SKM-1 treated with dmso at 0.1 percent for 144 hours (cell line): Measurements from ENCODE around the gene VPS45.
"Not testable (repeated sequence)": the region's sequence is repeated elsewhere in the genome, so short reads cannot be mapped to it uniquely, and the experiment has no call there.

Experiments used
- DNase-seq: peaks from one replicate; lab custom pipeline; 2025; ENCODE audit not compliant: unreplicated experiment; lab: John Stamatoyannopoulos, UW

Gene VPS45

DNA sequence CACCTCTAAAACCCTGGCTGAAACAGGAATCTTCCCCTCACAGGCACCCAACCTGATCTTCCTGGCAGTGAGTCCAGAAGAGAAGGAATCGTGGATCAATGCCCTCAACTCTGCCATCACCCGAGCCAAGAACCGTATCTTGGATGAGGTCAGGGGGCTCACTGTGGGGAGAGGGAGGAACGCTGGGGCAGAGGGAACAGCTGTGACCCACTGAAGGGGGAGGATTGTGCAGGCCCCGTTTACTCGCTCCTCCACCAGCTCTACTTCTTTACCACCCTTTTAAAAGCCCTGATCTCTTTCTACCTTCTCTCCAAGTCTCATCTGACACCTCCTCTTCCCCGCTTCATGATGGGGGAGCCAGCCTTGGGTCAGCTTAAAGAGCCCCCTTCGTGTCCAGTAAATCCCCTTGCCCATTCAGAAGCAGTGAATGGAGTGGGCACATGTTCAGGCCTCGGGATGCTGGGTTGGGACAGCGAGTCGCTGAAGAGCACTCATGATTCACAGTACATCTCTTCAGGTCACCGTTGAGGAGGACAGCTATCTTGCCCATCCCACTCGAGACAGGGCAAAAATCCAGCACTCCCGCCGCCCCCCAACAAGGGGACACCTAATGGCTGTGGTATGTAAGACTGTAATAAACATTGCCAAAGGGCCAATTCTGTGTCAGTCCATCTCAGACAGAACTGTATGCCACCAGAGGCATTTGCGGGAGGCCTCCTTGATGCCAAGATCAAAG, 89.5 kb downstream of the VPS45 start:
- DNase-seq, result no peak

DNA sequence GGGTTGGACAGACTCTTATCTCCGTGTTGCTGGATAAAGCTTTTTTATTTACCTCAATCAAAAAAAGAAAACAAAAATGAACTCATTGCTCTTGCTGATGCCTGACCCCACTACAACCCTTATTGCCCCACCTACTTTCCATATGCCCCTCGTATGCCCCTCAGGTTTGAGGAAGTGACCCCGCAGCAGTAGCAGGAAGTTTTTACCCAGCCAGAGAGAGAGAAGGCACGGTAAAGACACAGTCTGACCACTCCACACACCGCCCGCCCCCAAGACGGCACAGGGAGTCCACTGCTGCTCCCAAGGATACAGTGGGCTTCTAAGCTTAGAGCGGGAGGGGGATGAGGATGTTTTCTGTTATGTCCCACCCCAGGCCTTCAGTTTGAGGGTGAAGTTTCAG, 92.0 kb downstream of the VPS45 start:
- DNase-seq, result peak; percentile 87

DNA sequence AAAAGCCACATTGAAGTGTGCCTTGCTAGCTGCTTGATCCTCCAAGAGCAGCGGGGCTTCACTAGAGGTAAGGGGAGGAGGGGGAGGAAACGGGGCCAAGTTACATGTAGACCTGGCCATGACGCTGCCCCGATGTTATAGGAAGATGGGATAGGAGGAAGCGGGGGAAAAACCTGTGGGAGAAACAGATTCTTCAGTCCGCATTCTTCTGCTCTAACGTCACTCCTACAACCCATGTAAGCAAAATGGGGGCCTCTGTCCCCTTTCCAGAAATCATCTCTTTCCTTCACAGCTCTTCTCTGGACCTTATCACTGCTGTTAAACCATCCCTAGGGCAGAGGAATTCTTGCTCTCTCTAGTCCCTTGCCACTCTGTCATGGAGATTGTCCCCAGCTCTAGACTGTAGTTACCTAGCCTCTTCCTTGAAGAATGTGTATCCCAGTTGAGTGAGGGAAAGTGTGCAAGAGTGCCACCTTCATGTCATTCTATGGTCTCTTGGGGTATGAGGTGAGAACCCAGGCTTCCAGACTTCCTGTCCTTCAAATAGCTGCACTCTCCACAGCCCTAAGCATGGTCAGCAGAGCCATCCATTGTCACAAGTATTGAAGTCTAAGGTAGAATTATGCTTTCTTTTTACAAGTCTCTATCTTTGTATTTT, 93.5 kb downstream of the VPS45 start:
- DNase-seq, result no peak

DNA sequence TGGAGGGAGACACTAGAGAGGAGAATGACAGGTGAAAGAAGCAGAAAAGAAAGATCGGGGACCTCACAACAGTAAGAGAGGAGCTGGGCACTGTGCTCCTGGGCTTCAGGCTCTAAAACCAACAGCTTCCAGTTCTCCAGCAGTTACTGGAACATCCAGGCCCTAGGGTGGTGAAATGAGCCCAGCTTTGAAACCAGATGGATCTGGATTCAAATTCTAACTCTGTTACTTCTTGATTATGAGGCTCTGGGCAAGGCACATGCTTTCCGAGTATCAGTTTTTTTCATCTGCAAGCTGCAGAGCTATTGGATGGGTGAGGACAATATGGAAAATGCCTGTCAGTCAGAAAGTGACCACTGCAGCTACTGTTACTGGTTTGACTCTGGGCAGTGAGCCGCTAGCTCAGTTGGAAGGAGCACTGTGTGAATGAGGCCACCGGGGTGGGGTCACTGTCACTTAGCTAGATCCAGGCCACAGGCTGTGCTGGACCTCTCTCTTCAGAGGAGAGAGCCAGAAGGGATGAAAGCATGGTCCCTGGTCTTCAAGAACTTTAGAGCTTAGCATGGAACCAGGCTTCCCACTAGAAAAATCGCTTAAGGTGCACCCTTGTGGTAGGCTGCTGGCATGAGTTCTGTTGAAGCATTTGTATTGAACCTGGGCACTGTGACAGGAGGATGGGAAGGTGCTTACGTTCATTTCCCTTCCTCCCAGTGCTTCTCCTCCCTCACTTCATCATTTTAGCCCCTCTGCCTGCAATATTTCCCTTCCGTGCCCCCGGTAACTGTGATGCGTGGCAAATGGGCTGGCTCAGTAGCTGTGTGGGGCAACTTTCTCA, 94.4 kb downstream of the VPS45 start:
- no peak for DNase-seq

DNA sequence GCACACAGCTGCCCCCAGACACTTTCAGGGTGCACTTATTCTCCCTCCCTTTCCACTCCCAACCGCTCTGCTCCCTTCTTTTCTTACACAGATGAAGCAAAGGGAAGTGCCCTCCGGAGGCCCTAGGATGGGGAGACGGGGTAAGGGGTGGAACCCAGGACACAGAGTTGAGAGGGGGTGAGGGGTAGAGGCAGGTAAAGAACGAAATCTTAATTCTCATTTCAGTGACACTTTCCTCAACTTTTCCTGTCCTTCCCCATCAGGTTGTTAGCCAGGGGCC, 94.9 kb downstream of the VPS45 start:
- DNase-seq, result no peak

DNA sequence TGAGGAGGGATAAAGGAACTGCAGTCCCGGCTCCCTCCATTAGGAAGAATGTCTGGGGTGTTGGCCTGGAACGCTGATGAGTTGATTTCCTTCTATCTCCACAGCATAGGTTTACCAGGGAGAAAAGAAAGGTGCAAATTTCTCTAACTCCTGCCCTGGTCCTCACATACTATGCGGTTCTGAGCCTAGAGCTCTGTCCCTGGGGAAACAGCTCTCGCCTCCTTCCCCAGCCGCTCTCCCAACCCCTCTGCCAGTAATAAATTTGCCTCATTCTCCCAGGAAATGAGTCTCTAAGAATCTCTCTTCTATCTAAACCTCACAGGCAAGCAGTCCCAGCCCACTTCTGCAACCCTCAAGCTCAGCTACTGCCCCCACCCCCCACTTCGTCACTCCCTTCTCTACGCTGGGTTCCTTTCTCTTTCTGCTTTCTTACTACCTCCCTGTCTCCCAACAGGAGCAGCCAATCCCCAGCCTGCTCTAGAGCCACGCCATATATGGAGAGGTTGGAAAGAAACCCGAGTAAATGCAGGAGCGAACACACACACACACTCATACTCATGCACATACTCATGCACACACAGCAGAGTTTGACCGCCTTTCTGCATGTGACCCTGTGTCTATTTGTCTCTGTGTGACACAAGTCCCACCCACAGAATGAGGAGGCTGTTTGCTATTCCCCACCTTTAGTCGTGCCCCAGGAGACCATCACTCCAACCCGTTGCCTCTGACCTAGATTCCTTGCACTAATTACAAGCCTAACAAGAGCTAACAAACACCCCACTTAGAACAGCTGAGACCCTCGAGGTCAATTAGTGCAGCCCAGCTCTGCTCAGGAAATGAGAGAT, 95.5 kb downstream of the VPS45 start:
- peak; percentile 87 for DNase-seq

DNA sequence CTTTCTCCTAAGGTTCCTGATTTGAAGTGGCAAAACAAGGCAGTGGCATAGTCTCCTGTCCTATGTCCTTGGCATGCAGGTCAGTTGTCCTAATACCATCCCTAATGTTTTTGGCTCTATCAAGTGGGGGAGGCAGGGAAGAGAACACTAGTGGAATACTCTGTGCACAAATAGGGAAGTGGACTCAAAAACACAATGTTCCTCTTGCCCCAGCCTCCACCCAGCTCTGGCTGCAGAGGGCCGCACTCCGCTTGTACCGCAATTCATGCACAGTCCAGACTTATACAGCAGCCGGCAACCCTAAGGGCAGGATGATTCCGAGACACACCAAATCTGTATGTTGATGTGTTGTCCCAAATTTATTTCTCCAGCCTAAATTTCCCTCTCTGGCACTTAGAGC, 96.6 kb downstream of the VPS45 start:
- DNase-seq, result no peak

DNA sequence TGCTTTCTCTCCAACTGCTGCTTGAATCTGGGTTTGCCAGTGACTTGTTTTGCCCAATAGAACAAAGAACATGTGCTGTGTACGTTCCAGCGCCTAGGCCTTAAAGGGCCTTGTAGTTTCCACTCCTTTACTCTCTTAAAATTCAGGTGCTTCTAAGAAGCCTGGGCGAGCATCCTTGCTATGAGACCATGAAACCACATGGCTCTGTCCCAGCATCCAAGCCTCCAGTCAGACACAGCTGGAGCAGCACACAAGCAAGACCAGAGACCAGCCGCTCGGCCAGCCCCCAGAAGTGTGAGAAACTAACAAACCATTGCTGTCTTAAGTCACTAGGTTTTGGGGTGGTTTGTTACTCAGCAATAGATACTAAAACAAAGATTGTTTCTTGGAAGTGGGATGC, 97.2 kb downstream of the VPS45 start:
- DNase-seq, result no peak

DNA sequence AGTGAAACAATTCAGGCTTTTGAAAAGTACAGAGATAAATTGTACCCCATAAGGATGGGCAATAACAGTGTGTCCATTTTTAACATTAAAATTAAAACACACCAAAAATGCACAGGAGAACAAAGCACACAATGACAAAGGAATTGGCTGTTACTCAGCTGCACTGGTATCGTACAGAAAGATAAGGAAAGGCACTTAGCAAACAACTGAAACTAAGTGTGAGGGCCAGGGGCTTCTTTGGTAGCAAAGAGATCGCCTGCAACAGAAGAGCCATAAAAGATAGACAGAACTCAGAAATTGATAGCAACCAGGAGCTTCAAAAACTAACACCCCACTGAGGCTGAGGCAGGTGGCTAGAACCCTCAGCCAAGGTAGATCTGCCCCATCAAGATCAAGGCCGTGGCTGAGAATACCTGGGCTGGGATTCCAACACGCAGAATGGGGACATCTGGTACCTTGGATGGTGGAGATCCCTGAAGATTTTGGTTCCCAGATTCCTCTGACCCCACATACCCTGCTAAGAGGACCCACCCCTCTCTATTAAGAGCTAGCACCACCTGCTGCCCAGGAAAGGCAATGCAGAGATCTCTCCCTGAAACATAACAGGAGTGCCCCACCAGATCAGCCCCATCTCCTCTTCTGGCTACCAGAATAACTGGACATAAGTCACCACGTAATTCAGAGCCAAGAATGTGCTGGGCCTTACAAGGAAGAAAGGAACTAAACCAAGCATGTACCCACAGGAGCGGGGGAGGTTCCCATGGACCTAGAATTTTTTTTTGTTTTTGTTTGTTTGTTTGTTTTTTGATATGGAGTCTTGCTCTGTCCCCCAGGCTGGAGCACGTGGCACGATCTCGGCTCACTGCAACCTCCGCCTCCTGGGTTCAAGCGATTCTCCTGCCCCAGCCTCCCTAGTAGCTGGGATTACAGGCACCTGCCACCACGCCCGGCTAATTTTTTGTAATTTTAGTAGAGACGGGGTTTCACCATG, 98.3 kb downstream of the VPS45 start:
- peak; percentile 50 for DNase-seq

DNA sequence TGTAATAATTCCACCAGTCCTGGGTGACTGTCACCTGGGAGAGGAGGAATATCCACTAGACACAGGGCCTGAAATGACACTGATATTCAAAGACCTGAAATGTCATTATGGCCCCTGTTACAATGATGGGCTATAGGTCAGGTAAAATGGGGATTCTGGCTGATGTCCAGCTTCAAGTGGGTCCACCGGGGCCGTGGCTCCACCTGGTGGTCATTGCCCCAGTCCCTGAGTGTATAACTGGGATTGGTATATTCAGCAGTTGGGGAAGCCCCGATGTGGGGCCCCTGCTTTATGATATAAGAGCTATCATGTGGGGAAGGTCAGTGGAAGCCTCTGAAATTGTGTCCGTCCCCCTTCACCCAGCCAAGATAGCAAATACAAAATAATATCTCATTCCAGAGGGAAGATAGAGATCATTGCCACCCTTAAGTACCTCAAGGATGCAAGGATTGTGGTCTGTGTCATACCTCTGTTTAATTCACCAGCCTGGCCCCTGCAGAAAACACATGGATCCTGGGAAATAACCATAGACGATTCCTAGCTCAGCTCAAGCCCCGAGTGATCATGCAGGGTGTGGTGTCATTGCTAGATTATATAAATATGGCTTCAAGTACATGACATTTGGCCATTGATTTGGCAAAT, 101.5 kb downstream of the VPS45 start:
- DNase-seq, result no peak

DNA sequence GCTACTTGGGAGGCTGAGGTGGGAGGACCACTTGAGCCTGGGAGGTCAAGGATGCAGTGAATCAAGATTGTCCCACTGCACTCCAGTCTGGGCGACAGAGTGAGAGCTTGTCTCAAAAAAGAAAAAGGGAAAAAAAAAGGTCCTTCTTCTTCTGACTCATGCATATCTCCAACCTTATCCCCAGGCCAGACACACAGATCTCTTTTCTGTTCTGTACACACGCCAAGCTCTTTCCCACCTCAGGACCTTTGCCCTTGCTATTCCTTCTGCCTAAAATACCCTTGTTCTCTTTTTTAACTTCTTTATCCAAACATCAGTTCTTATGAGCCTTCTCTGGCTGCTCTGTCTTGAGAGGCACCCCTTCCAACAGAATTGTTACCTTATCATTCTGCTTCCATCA, 104.2 kb downstream of the VPS45 start:
- no peak for DNase-seq

DNA sequence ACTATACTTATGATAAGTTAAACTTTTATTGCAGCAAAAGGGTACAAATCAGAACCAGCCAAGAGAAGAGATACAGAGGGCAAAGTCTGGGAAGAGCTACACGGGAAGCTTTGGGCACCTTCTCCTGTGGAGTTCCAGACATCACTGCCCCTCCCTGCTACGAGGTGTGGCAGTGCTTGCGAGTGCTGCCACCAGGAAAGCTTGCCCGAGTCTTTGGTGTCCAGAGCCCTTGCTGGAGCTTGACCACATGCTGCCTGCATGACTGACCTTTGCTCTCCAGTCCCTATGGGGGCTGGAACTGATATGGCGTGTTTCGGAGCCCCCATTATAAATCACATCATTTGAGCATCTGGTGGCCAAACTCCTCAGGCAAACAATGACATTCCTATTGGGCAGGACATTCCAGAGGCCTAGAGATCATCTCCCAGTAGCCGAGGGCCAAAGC, 105.6 kb downstream of the VPS45 start:
- DNase-seq, result no peak

DNA sequence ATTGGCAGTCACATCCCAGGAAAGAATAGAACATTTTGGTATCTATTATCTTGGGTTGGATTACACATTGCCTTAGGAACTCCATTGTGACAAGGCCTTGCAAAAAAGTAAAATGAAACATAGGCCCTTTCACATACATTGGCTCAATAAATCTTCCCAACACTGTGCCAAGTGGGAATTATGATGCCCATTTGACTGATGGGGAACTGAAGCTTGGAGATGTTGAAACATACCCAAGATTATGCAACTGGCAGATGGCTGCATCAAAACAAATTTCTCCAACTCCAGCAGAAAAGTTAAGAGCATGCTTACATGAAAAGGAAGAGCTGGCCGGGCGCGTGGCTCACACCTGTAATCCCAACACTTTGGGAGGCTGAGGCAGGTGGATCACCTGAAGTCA, 109.0 kb downstream of the VPS45 start:
- DNase-seq, result no peak

DNA sequence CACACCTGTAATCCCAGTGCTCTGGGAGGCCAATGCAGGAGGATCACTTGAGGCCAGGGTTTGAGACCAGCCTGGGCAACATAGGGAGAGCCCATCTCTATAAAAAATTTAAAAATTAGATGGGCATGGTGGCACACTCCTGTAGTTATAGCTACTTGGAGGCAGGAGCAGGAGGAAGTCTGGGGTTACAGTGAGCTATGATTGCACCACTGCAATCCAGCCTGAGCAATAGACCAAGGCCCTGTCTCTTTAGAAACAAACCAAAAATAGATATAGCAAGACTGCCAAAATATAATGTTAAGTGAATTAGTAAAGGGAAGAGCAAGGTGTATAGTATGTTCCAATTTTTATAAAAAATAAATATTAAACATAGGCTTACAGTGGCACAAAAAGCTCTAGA, 111.0 kb downstream of the VPS45 start:
- DNase-seq, result peak; percentile 79

DNA sequence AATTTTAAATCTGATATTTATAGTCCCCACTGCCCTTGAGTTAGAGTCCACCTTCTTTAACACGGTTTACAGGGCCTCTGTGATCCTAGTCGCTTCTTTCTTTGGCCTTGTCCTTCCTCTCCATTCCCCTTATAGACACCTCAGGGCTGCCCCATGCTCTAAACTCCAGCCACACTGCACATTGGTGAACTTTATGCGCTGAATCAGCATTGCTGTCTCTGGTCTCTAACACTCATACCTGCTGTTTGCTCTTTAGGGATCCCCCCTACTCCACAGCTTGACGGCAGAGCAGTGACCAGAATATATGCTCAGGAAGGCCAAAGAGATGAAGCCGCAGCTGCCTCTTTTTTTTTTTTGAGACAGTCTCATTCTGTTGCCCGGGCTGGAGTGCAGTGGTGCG, 112.3 kb downstream of the VPS45 start:
- no peak for DNase-seq

DNA sequence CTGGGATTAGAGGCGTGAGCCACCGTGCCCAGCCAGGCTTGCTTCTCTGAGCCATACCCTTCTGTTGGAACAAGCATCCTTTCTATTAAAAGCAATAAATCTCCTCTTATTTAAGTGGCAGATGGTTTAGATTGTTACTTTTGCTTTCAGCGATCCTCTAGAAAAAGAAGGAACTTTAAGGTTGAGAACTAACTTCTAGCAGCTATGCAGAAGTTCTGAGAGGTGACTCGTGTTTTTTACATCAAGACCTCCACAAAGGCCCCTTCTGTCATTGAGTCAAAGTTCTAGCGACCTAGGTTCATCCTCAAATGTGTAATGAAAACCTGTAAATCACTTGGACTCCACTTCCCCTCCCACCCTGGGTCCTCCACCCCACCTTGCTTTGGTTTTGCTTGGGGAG, 112.9 kb downstream of the VPS45 start:
- no peak for DNase-seq

DNA sequence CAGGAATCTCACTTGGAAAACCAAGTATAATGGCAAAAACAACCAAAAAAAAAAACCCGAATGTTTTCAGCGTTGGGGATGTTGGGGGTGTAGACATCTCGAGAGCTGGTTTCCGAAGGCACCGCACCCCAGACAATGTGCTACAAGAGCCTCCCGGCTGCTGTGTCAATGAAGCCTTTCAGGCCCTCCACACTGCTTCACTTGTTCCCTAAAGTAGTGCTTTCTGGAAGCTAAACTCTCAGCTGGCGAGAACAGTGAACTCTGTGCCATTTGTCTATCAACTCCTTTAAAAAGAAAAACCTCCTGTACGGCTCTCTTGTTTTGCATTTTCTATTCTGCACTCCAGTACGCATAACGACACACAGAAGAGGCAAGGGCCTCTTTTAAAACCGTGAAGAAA, 114.7 kb downstream of the VPS45 start:
- DNase-seq, result no peak

DNA sequence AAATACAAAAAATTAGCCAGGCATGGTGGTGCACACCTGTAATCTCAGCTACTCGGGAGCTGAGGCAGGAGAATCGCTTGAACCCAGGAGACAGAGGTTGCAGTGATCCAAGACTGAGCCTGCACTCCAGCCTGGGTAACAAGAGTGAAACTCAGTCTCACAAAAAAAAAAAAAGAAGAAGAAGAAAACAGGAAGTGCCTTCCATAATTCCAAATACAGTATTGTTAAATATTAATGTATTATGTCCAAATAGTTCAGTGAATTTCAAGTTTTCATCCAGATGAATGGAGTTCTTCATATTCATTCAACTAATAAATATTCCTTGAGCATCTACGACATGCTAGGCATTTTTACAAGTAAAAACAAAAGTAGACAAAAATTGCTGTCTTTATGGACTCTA, 115.5 kb downstream of the VPS45 start:
- DNase-seq, result peak; percentile 50

DNA sequence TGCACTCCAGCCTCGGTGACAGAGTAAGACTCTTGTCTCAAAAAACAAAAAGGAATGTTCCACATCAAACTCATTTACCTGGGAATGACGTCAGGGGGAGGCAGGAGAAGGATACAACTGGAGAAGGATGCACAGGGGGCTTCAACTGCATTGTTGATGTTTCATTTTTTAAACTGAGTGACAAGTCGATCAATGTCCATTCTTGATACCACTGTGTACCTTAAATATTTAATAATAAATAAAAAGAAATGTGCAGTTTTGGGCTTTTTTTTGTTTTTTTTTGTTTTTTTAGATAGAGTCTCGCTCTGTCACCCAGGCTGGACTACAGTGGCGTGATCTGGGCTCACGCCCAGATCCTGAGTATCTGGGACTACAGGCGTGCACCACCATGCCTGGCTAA, 117.9 kb downstream of the VPS45 start:
- DNase-seq, result no peak

DNA sequence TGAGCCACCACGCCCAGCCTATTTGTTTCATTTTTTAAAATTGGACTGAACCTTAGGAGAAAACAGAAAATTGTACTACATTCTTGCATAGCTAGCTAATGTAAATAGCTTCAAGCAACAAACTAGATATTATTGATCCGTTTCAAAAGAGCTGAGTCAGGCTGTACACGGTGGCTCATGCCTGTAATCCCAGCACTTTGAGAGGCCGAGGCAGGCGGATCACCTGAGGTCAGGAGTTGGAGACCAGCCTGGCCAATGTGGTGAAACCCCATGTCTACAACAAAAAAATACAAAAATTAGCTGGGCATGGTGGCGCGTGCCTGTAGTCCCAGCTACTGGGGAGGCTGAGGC, 118.8 kb downstream of the VPS45 start:
- DNase-seq, result not testable (repeated sequence)
